Neutrophil (primary cell): ENCODE data around the gene SLC23A3.
A peak's percentile ranks its signal among the peaks of the same experiment; 100 is the strongest.

Source experiments
- H3K27ac ChIP-seq: fragments of 200-600 bp; sonication (generic); 2 replicates; pipeline ENCODE4 v1.5.1; 2016; ENCODE audit warnings: mild to moderate bottlenecking, moderate library complexity
- H3K27me3 ChIP-seq: fragments of 200-600 bp; sonication (generic); 2 replicates; pipeline ENCODE4 v1.6.0; 2016; ENCODE audit warnings: mild to moderate bottlenecking
- H3K36me3 ChIP-seq: fragments of 200-600 bp; sonication (generic); 2 replicates; pipeline ENCODE4 v1.5.1; 2017
- H3K4me1 ChIP-seq, 2 experiments: fragments of 200-600 bp in 1 of 2; sonication (generic) in 1 of 2; 1 replicate in 1 of 2; 2 replicates in 1 of 2; pipeline versions ENCODE4 v1.5.1 to v1.6.1; 2013 to 2016; ENCODE audit warnings: low read depth in 1 of 2, low read length in 1 of 2, mild to moderate bottlenecking in 1 of 2, moderate library complexity in 1 of 2; ENCODE audit not compliant: control insufficient read depth in 1 of 2, insufficient read depth in 1 of 2
- H3K4me3 ChIP-seq, 2 experiments: fragments of 200-600 bp in 1 of 2; sonication (generic) in 1 of 2; 1 replicate in 1 of 2; 2 replicates in 1 of 2; pipeline ENCODE4 v1.5.1; 2013 to 2016; ENCODE audit warnings: low read depth in 1 of 2, low read length in 1 of 2, mild to moderate bottlenecking in 1 of 2, moderate library complexity in 1 of 2
- H3K9me3 ChIP-seq: fragments of 200-600 bp; sonication (generic); 2 replicates; pipeline ENCODE4 v1.5.1; 2016
- TF ChIP-seq, protein P1 (sequence below): fragments of 200-600 bp; sonication (generic); IDR thresholded peaks from 2 replicates; pipeline ENCODE4 v1.5.1; 2016; ENCODE audit warnings: antibody characterized with exemption

SLC23A3 gene

DNA sequence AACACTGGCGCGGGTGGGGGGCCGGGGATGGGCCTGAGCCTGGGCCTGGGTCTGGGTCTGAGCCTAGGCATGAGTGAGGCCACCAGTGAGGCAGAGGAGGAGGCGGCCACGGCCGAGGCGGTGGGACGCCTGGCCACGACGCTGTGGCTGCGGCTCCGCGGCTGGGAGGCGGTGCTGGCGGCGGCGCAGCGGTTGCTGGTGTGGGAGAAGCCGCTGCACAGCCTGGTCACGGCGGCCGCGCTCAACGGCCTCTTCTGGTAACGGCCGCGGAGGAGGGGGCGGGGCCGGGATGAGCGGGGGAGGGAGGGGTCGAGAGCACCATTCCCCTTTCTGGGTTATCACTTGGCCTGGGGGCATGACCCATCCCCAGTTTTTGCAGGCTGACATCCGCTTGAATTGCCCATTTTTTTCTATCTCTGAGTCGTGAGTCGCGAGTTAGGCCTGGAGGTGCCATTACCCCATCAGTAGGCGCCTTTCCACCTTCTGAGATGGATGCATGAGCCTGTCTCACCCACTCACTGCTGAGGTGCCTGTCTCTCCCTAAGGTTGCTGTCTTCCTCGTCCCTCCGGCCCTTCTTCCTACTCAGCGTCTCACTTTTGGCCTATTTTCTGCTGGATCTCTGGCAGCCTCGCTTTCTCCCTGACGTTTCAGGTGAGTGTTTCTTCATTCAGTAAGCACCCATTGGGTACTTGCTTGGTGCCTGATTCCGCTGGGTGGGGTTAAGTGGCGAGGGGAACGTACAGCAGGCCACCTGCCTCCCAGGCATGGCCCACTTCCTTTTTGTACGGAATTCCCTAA lies 8.7 kb upstream of the SLC23A3 start:
- Histone ChIP-seq H3K9me3 (no peaks in the 10 kb centered on the region), H3K4me1 (peaks cover 69 to 80% of the 10 kb centered on the region in 2 experiments), H3K27me3 (no peaks in the 10 kb centered on the region), H3K36me3 (peaks cover 63% of the 10 kb centered on the region), H3K4me3 (peak overlapping the region; percentile 84 to 95), H3K27ac (peak overlapping the region; percentile 100)
- TF ChIP-seq, protein P1, sequence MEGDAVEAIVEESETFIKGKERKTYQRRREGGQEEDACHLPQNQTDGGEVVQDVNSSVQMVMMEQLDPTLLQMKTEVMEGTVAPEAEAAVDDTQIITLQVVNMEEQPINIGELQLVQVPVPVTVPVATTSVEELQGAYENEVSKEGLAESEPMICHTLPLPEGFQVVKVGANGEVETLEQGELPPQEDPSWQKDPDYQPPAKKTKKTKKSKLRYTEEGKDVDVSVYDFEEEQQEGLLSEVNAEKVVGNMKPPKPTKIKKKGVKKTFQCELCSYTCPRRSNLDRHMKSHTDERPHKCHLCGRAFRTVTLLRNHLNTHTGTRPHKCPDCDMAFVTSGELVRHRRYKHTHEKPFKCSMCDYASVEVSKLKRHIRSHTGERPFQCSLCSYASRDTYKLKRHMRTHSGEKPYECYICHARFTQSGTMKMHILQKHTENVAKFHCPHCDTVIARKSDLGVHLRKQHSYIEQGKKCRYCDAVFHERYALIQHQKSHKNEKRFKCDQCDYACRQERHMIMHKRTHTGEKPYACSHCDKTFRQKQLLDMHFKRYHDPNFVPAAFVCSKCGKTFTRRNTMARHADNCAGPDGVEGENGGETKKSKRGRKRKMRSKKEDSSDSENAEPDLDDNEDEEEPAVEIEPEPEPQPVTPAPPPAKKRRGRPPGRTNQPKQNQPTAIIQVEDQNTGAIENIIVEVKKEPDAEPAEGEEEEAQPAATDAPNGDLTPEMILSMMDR, result no peak

DNA sequence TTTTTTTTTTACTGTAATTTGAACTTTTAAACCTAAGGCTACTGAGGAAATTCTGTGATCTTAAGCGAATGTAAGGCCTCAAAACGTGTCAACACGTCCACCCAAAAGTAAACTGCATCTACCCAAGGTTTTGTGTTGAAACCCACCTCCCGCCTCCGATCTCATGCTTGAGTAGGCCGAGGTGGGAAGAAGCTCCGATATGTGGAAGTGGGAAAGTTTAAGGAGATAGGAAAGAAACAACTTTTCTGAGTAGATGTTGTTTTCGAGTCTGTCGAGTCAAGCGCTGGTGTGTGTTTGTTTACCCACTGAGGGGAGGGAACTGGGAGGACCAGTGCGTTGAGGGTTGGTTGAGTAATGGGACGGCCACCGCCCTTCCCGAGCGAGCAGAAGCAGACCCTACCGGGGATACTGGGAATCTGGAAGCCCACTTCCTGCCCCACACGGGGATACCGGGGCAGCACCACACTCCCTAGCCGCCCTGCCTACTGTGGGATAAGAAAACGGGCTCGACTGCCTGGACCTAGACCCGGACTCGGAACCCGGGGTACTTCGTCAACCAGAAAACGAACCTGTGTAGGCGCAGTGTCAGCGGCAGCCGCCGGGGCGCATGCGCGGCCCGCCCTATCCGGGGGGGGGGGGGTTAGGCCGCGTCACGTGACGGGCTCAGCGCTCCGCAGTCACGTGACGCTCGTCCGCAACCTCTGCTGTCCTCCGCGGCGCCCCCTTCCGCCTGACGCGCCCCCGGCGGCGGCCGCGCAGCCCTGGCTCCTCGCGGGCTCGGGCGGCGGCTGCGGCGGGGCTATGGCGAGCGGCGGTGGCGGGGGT lies 7.9 kb upstream of the SLC23A3 start, which contains the start of gene RETREG2:
Gene RETREG2, plus strand, starts transcription at position 724 of the 825 bp plus-strand sequence. Its CDS starts 78 bp downstream, at position 802.
- H3K27me3 ChIP-seq, result no peaks in the 10 kb centered on the region
- H3K9me3 ChIP-seq, result no peaks in the 10 kb centered on the region
- TF ChIP-seq, protein P1, result peak; percentile 80
- peaks cover 63% of the 10 kb centered on the region for H3K36me3 ChIP-seq
- H3K4me1 ChIP-seq, result peaks cover 61 to 72% of the 10 kb centered on the region in 2 experiments
- peak within 1 kb of the TSS; percentile 100 for H3K27ac ChIP-seq
- H3K4me3 ChIP-seq, result peak within 1 kb of the TSS; percentile 84 to 95

DNA sequence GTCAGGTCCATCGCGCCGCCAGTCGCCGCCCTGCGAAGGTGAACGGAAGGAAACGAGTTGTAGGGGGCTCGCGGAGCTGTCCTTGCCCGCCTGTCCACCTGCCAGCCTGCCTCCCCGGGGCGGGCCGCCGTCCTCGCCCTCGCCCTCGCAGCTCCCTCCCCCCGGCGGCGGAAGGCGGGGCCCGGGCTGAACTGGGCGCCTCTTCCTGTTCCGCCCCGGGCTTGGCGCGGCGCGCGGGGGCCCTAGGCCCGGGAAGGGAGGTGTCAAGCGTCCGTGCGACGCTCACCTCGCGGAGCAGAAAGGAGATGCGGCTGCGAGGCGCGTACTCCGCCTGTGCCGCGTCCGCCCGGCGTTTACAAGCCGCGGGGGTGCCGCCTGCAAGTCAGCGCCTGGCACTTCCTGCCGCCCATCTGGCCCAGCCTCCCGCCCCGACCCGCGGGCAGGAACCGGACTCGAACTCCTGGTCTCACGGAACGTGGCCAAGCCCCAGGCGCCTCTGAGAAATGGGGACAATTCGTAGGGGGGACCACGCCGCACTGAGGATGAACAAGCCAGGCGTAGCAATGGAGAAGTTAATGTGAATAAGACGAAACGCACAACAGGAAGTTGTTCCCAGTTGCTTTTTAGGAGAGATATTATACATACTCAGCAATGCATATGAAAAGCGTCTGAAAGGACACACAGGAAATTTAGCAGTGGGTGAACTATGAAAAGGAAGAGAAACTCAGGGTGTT lies 7.2 kb upstream of the SLC23A3 start, which contains the start of gene CNPPD1:
Gene CNPPD1, minus strand, starts transcription at position 108 of the 734 bp plus-strand sequence. Its CDS starts 97 bp downstream, at position 11.
- peak within 1 kb of the TSS; percentile 100 for H3K27ac ChIP-seq
- H3K27me3 ChIP-seq, result no peaks in the 10 kb centered on the region
- H3K4me3 ChIP-seq, result peak within 1 kb of the TSS; percentile 84 to 95
- H3K4me1 ChIP-seq, result peaks cover 53 to 64% of the 10 kb centered on the region in 2 experiments
- H3K36me3 ChIP-seq, result peaks cover 63% of the 10 kb centered on the region
- H3K9me3 ChIP-seq, result no peaks in the 10 kb centered on the region
- TF ChIP-seq, protein P1, result no peak

DNA sequence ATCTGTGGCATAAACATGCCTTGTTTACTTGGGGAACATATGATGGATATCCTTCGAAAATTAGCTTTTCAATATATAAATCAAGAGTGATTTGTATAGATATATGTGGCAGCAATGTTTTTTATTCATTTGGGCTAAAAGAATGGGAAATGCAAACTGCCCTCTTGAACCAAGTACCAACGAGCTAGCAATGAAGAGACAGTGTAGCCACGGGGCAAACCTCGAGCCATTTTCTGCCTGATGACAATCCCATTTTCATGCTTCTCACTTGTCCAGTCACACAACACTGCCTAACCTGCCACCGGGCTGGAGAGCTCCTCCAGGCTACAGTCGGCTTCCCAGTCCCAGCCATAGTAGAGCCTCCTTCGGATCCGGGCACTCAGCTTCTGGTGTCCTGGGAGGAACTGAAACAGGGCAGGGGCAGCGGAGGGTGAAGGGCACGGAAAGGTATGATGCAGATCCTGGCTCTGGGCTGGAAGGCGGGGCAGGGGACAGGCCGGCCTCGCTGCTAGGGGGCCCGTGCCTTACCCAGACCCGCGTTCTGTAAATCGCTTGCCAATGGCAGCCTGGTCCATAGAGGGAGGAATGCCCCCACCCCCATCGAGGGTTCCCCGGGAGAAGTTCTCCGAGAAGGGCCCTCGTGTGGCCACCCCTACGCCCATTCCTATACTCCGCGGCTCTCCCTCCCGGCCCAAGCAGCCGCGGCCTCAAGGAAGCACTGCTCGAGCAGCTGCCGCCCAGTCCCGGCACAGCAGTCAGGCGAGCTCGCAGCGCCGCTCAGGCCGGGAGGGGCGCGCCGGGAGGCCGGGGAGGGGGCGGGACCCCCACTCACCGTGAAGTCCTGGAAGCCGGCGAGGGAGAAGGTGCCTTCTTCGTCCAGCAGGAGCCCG lies 6.3 kb upstream of the SLC23A3 start:
- H3K27ac ChIP-seq, result peak overlapping the region; percentile 100
- no peaks in the 10 kb centered on the region for H3K27me3 ChIP-seq
- H3K4me3 ChIP-seq, result peak overlapping the region; percentile 84 to 95
- H3K9me3 ChIP-seq, result no peaks in the 10 kb centered on the region
- TF ChIP-seq, protein P1, result no peak
- H3K36me3 ChIP-seq, result peaks cover 56% of the 10 kb centered on the region
- H3K4me1 ChIP-seq, result peaks cover 45 to 56% of the 10 kb centered on the region in 2 experiments
